ENCODE measurements around the gene HEBP2. TPM values are rescaled to one million over a fixed set of nuclear protein-coding genes. Genes with fewer than 3 reads are reported as not detected.

HEBP2 gene
- total RNA-seq, 2 donors from 2014 or later, result 90.0 to 95.3 TPM

GRCh38 chr6:138439546-138439945 is 35.5 kb downstream of the HEBP2 start:
- DNase-seq (no peak), ATAC-seq (no peak)
- intact Hi-C loops (cut with DNase I, micrococcal nuclease), result loop anchor here in 1 of 2 donors (10.0 kb wide), 1 partner anchor 75 kb away; no protein-coding TSS in a partner anchor

GRCh38 chr6:138440296-138440695 is 36.3 kb downstream of the HEBP2 start:
- intact Hi-C loops (cut with DNase I, micrococcal nuclease), result no loop called here
- ATAC-seq (peak; percentile 25), DNase-seq (no peak)

- intact Hi-C loops (cut with DNase I, micrococcal nuclease), result no loop called here
- DNase-seq (no peak), ATAC-seq (peak; percentile 52)
Measured at GRCh38 chr6:138440758-138441357, 36.8 kb downstream of the HEBP2 start.

- ATAC-seq (no peak), DNase-seq (no peak)
- intact Hi-C loops (cut with DNase I, micrococcal nuclease), result no loop called here
Measured at GRCh38 chr6:138441965-138442364, 37.9 kb downstream of the HEBP2 start.

GRCh38 chr6:138442663-138443062 is 38.6 kb downstream of the HEBP2 start:
- intact Hi-C loops (cut with DNase I, micrococcal nuclease), result no loop called here
- no peak for DNase-seq
- ATAC-seq, result peak; percentile 73

GRCh38 chr6:138443979-138444378 is 40.0 kb downstream of the HEBP2 start:
- intact Hi-C loops (cut with DNase I, micrococcal nuclease), result no loop called here
- no peak for ATAC-seq
- no peak for DNase-seq

- no peak for ATAC-seq
- intact Hi-C loops (cut with DNase I, micrococcal nuclease), result no loop called here
Measured at GRCh38 chr6:138446821-138447220, 42.8 kb downstream of the HEBP2 start.

GRCh38 chr6:138450445-138450844 is 46.4 kb downstream of the HEBP2 start:
- ATAC-seq (no peak), DNase-seq (no peak)
- intact Hi-C loops (cut with DNase I, micrococcal nuclease), result no loop called here

More at GRCh38 chr6:138446821-138447220, 42.8 kb downstream of the HEBP2 start:
- DNase-seq, result no peak

GRCh38 chr6:138451043-138451442 is 47.0 kb downstream of the HEBP2 start:
- DNase-seq (no peak), ATAC-seq (no peak)
- intact Hi-C loops (cut with DNase I, micrococcal nuclease), result no loop called here

GRCh38 chr6:138454981-138455706 is 51.1 kb downstream of the HEBP2 start:
- intact Hi-C loops (cut with DNase I, micrococcal nuclease), result no loop called here
- ATAC-seq (peak; percentile 64), DNase-seq (peak; percentile 55 to 80)

- intact Hi-C loops (cut with DNase I, micrococcal nuclease), result no loop called here
- no peak for DNase-seq
- peak; percentile 65 for ATAC-seq
Measured at GRCh38 chr6:138455746-138456400, 51.9 kb downstream of the HEBP2 start.

GRCh38 chr6:138456401-138456790 is 52.4 kb downstream of the HEBP2 start:
- no peak for DNase-seq
- intact Hi-C loops (cut with DNase I, micrococcal nuclease), result no loop called here
- ATAC-seq, result no peak

- no peak for ATAC-seq
- intact Hi-C loops (cut with DNase I, micrococcal nuclease), result no loop called here
Measured at GRCh38 chr6:138461647-138462046, 57.6 kb downstream of the HEBP2 start.

GRCh38 chr6:138464085-138464484 is 60.1 kb downstream of the HEBP2 start:
- DNase-seq (no peak), ATAC-seq (no peak)
- intact Hi-C loops (cut with DNase I, micrococcal nuclease), result no loop called here

More at GRCh38 chr6:138461647-138462046, 57.6 kb downstream of the HEBP2 start:
- DNase-seq, result no peak

GRCh38 chr6:138465007-138465645 is 61.1 kb downstream of the HEBP2 start:
- DNase-seq, result no peak

GRCh38 chr6:138467901-138468300 is 63.9 kb downstream of the HEBP2 start:
- ATAC-seq (no peak), DNase-seq (no peak)
- intact Hi-C loops (cut with DNase I, micrococcal nuclease), result no loop called here

More at GRCh38 chr6:138465007-138465645, 61.1 kb downstream of the HEBP2 start:
- intact Hi-C loops (cut with DNase I, micrococcal nuclease), result no loop called here
- ATAC-seq, result peak; percentile 20

- DNase-seq (no peak), ATAC-seq (peak; percentile 19)
Measured at GRCh38 chr6:138468320-138469015, 64.4 kb downstream of the HEBP2 start.

More at GRCh38 chr6:138468320-138469015, 64.4 kb downstream of the HEBP2 start:
- intact Hi-C loops (cut with DNase I, micrococcal nuclease), result no loop called here
